Measurements from ENCODE around the gene PTPRM.

GRCh38 chr18:7850446-7850845 is 283.3 kb downstream of the PTPRM start:
- no peak for TF ChIP-seq CTCF (conservative IDR thresholded peaks at IDR 0.05; ENCODE audit: low read depth, low read length)
- no peak for TF ChIP-seq EZH2 (IDR thresholded peaks at IDR 0.05; ENCODE audit: borderline replicate concordance, low read depth, low read length, poor library complexity, severe bottlenecking)
